Tibial nerve (tissue), 4 donors: Measurements from ENCODE around the gene CALHM3. TPM values are rescaled to one million over a fixed set of nuclear protein-coding genes. Genes with fewer than 3 reads are reported as not detected.
"Not testable (repeated sequence)": the region's sequence is repeated elsewhere in the genome, so short reads cannot be mapped to it uniquely, and the experiment has no call there.

ENCODE experiments used
- DNase-seq, 2 donors: peaks; one replicate each; pipeline ENCODE4 v3.0.0-alpha.2; 2019; ENCODE audit warnings: low spot score in 2 of 2
- H3K27ac ChIP-seq, 4 donors: fragments of 200-600 bp; sonication (generic) in 3 of 4; one replicate each; pipeline ENCODE4 v1.5.1; 2017 to 2019; ENCODE audit warnings: mild to moderate bottlenecking in 1 of 4
- H3K27me3 ChIP-seq, 2 donors: fragments of 200-600 bp; sonication (generic) in 1 of 2; one replicate each; pipeline versions ENCODE4 v1.5.1 to v1.6.0; 2017 to 2019
- H3K36me3 ChIP-seq, 3 donors: fragments of 200-600 bp; sonication (generic); one replicate each; pipeline ENCODE4 v1.5.1; 2018 to 2019
- H3K4me1 ChIP-seq, 4 donors: fragments of 200-600 bp; sonication (generic) in 3 of 4; one replicate each; pipeline ENCODE4 v1.5.1; 2017 to 2019
- H3K4me3 ChIP-seq, 4 donors: fragments of 200-600 bp; sonication (generic) in 3 of 4; one replicate each; pipeline ENCODE4 v1.5.1; 2017 to 2019; ENCODE audit warnings: mild to moderate bottlenecking in 1 of 4, moderate library complexity in 1 of 4
- H3K9me3 ChIP-seq, 4 donors: fragments of 200-600 bp; sonication (generic) in 3 of 4; one replicate each; pipeline ENCODE4 v1.5.1; 2017 to 2019
- EP300 ChIP-seq, 2 donors: sonication (generic); formaldehyde crosslinking; IDR thresholded peaks; one replicate each; pipeline ENCODE4 v1.6.1; 2017; ENCODE audit warnings: antibody characterized with exemption in 2 of 2, mild to moderate bottlenecking in 1 of 2
- POLR2A ChIP-seq, 2 donors: fragments of 450-650 bp; IDR thresholded peaks; one replicate each; pipeline ENCODE4 v1.6.1; 2017; ENCODE audit warnings: antibody characterized with exemption in 2 of 2, mild to moderate bottlenecking in 2 of 2, moderate library complexity in 2 of 2
- WGBS, 2 donors: methylation state at CpG; one replicate each; pipeline ENCODE4 v1.1.5; 2018; 5-methylcytosine and 5-hydroxymethylcytosine counted together
- total RNA-seq, 4 donors: library from RNA; depleted of rRNA; stranded (reverse); fragments of >200 nt; gene quantifications; one replicate each; pipeline ENCODE4 v1.1.0, GENCODE V29; 2016
- TF ChIP-seq, protein P1 (sequence below), 5 experiments: fragments of 200-600 bp in 3 of 5; fragments of 450-650 bp in 2 of 5; sonication (generic) in 3 of 5; IDR thresholded peaks; one replicate each; pipeline ENCODE4 v1.5.1; 2016 to 2019; ENCODE audit warnings: antibody characterized with exemption in 5 of 5, mild to moderate bottlenecking in 3 of 5, moderate library complexity in 2 of 5

Gene CALHM3
- total RNA-seq, 4 donors from 2014 or later, result not detected

DNA sequence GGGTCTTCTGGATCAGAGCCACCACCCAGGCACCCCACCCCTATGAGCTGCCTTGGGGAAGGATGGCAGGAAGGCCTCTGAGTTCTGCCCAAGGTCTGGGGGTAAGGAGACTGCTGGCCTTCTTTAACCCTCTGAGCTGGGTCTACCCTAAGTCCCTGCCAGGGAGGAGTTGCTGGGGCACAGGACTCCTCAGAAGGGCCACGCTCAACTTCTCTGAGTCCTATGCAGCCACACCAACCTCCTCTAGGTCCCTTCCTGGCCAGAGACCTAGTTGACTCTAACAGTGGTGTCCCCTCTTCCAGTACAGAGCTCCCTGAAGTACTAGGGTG lies 11.9 kb upstream of the CALHM3 start:
- DNase-seq, result no peak
- Histone ChIP-seq H3K27me3 (peaks cover 0 to 34% of the 10 kb centered on the region in 2 donors), H3K4me1 (peaks cover 0 to 30% (median 11%) of the 10 kb centered on the region in 4 donors), H3K4me3 (no peak overlapping the region), H3K36me3 (no peaks in the 10 kb centered on the region), H3K9me3 (no peaks in the 10 kb centered on the region), H3K27ac (no peak overlapping the region)
- TF ChIP-seq POLR2A (IDR thresholded peaks at IDR 0.05), result no peak
- TF ChIP-seq, protein P1, sequence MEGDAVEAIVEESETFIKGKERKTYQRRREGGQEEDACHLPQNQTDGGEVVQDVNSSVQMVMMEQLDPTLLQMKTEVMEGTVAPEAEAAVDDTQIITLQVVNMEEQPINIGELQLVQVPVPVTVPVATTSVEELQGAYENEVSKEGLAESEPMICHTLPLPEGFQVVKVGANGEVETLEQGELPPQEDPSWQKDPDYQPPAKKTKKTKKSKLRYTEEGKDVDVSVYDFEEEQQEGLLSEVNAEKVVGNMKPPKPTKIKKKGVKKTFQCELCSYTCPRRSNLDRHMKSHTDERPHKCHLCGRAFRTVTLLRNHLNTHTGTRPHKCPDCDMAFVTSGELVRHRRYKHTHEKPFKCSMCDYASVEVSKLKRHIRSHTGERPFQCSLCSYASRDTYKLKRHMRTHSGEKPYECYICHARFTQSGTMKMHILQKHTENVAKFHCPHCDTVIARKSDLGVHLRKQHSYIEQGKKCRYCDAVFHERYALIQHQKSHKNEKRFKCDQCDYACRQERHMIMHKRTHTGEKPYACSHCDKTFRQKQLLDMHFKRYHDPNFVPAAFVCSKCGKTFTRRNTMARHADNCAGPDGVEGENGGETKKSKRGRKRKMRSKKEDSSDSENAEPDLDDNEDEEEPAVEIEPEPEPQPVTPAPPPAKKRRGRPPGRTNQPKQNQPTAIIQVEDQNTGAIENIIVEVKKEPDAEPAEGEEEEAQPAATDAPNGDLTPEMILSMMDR (IDR thresholded peaks at IDR 0.05), result no peak
- TF ChIP-seq EP300 (IDR thresholded peaks at IDR 0.05), result no peak
- WGBS, 2 donors, result 80 to 83% methylated on average over 1 of the region's 1 CpG

DNA sequence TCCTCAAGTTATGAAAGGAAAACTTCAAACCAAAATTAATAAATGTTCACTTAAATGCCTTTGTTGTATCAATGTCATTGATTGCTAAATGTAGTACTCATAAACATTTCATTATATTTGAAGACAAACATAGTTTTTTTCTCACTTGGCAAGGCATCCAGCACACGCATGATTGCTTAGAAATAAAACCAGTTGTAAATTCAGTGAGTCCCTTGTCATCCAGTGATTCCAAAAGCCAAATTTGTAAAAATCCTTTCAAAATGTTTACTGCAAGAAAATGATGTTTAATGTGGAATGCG lies 8.3 kb upstream of the CALHM3 start:
- no peaks in the 10 kb centered on the region for H3K36me3 ChIP-seq
- peaks cover 0 to 12% (median 0%) of the 10 kb centered on the region in 4 donors for H3K4me1 ChIP-seq
- H3K27me3 ChIP-seq, result peaks cover 0 to 1% of the 10 kb centered on the region in 2 donors
- H3K4me3 ChIP-seq, result no peak overlapping the region
- DNase-seq, result no peak
- WGBS, 2 donors, result 57 to 64% methylated on average over 2 of the region's 2 CpGs
- H3K9me3 ChIP-seq, result no peaks in the 10 kb centered on the region
- no peak for TF ChIP-seq POLR2A (IDR thresholded peaks at IDR 0.05)
- no peak for TF ChIP-seq EP300 (IDR thresholded peaks at IDR 0.05)
- TF ChIP-seq, protein P1 (IDR thresholded peaks at IDR 0.05), result no peak
- no peak overlapping the region for H3K27ac ChIP-seq

DNA sequence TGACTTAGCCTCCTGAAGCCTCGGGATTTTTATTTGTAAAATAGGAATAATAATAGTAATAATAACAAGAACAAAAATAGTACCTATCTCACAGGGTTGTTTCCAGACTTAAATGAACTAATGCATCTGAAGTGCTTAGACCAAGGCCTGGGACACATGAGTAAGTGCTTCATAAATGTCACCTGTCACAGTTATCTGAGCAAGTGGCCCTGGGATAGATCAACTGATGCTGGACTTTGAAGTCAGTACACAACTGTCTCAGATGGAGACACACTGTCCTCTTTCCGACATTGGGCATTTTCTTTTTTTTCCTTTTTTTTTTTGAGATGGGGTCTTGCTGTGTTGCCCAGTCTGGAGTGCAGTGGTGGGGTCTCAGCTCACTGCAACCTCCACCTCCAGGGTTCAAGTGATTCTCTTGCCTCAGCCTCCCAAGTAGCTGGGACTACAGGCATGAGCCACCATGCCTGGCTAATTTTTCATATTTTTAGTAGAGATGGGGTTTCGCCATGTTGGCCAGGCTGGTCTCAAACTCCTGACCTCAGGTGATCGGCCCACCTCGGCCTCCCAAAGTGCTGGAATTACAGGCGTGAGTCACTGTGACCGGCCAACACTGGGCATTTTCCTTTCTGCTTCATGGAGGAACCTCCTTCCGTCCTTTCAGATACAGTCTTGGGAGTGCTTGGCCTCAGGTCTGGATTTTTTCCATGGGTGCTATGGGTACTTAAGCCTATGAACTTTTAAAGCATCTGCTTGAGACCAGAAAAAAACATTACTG lies 7.8 kb upstream of the CALHM3 start:
- not testable (repeated sequence) for H3K4me1 ChIP-seq, H3K27ac ChIP-seq, H3K4me3 ChIP-seq, H3K9me3 ChIP-seq, H3K27me3 ChIP-seq, H3K36me3 ChIP-seq, DNase-seq
- WGBS, 2 donors, result 66 to 88% methylated on average over 8 of the region's 8 CpGs

DNA sequence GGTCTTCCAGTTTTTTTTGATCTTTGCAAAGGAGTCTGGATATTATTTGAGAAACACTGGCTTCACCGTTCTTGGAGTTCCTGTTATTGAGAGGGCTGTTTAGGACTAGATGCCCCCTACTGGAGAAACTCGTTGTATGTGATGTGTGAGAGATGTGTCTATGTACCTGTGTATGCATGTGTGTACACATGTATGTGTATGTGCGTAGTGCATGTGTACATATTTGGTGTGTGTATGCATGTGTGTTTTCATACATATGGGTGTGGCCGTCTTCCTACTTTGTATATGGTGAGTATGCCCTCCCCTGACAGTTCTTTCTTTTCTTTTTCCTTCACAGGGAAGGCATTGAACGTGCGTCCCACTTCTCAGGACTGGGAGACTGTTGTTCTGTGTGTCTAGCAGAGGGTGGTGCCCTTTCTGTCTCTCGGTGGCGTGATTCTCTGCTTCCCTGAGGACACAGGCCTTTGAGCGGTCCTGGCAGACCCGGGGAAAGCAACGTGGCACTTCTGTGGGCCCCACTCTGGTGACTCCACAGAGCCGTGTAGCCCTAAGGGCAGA lies 3.0 kb upstream of the CALHM3 start:
- TF ChIP-seq EP300 (IDR thresholded peaks at IDR 0.05) (no peak), POLR2A (IDR thresholded peaks at IDR 0.05) (no peak)
- TF ChIP-seq, protein P1 (IDR thresholded peaks at IDR 0.05), result peak; percentile 49 to 73 (median 56)
- WGBS, 2 donors, result 32 to 50% methylated on average over 12 of the region's 12 CpGs
- H3K9me3 ChIP-seq, result no peaks in the 10 kb centered on the region
- DNase-seq, result peak in 1 of 2 donors; percentile 87
- no peaks in the 10 kb centered on the region for H3K36me3 ChIP-seq
- no peak overlapping the region for H3K27ac ChIP-seq
- no peaks in the 10 kb centered on the region for H3K27me3 ChIP-seq
- peaks cover 0 to 22% (median 0%) of the 10 kb centered on the region in 4 donors for H3K4me1 ChIP-seq
- no peak overlapping the region for H3K4me3 ChIP-seq

DNA sequence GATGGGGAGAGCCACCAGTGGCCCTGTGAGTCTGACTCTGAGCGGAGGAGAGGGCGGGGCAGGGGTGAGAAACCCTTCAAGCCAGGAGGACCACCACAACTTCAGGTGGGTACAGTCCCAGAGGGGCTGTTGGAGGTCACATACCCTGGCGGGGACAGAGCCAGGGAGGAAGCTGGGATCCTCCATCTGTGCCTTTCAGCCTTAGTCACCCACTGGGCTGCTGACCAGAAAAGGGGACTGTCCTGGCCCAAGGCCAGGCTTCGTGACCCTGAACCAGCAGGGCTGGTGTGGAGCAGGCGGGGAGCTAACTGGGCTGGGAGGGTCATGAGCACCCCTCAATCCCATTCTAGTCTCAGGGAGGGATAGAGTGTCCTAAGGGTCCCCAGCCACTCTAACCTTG lies 1.5 kb upstream of the CALHM3 start:
- no peak overlapping the region for H3K27ac ChIP-seq
- no peaks in the 10 kb centered on the region for H3K36me3 ChIP-seq
- no peak overlapping the region for H3K4me3 ChIP-seq
- TF ChIP-seq EP300 (IDR thresholded peaks at IDR 0.05) (no peak), POLR2A (IDR thresholded peaks at IDR 0.05) (no peak)
- TF ChIP-seq, protein P1 (IDR thresholded peaks at IDR 0.05), result no peak
- no peak for DNase-seq
- 55 to 56% methylated on average over 5 of the region's 5 CpGs for WGBS, 2 donors
- no peaks in the 10 kb centered on the region for H3K27me3 ChIP-seq
- no peaks in the 10 kb centered on the region for H3K9me3 ChIP-seq
- H3K4me1 ChIP-seq, result peaks cover 0 to 17% (median 0%) of the 10 kb centered on the region in 4 donors
